GM19455 (cell line): Measurements from ENCODE around the gene ZNF618.

Experiments used
- ATAC-seq: cut with Tn5 transposase; IDR thresholded peaks from one replicate; pipeline ENCODE4 v1.9.1; 2021; ENCODE audit not compliant: unreplicated experiment

ZNF618 gene

GRCh38 chr9:113933671-113934070, 57.6 kb downstream of the ZNF618 start:
- ATAC-seq = no peak

- no peak for ATAC-seq
These were observed 58.2 kb downstream of the ZNF618 start for GRCh38 chr9:113934167-113934828.

GRCh38 chr9:113934829-113935676, 58.9 kb downstream of the ZNF618 start:
- ATAC-seq = no peak

GRCh38 chr9:113935677-113936380, 59.7 kb downstream of the ZNF618 start:
- ATAC-seq = no peak

GRCh38 chr9:113940077-113940476, 64.0 kb downstream of the ZNF618 start:
- ATAC-seq = no peak

GRCh38 chr9:113941056-113941455, 64.9 kb downstream of the ZNF618 start:
- ATAC-seq = no peak

GRCh38 chr9:113941526-113941925, 65.4 kb downstream of the ZNF618 start:
- ATAC-seq = no peak

- ATAC-seq = no peak
These were observed 67.3 kb downstream of the ZNF618 start for GRCh38 chr9:113943112-113944009.

GRCh38 chr9:113945784-113946183, 69.7 kb downstream of the ZNF618 start:
- no peak for ATAC-seq

- ATAC-seq = no peak
These were observed 70.5 kb downstream of the ZNF618 start for GRCh38 chr9:113946496-113947115.

GRCh38 chr9:113947941-113948340, 71.8 kb downstream of the ZNF618 start:
- ATAC-seq = no peak

- no peak for ATAC-seq
These were observed 72.9 kb downstream of the ZNF618 start for GRCh38 chr9:113948891-113949570.

GRCh38 chr9:113949571-113950078, 73.5 kb downstream of the ZNF618 start:
- no peak for ATAC-seq

GRCh38 chr9:113950195-113951031, 74.3 kb downstream of the ZNF618 start:
- no peak for ATAC-seq

GRCh38 chr9:113951032-113951372, 74.9 kb downstream of the ZNF618 start:
- no peak for ATAC-seq

- ATAC-seq = no peak
These were observed 76.6 kb downstream of the ZNF618 start for GRCh38 chr9:113952676-113953075.

- ATAC-seq = no peak
These were observed 77.4 kb downstream of the ZNF618 start for GRCh38 chr9:113953531-113953930.

- ATAC-seq = no peak
These were observed 78.5 kb downstream of the ZNF618 start for GRCh38 chr9:113954591-113954990.
